K562 (cell line): ENCODE measurements around the gene STK24. TPM values are rescaled to one million over a fixed set of nuclear protein-coding genes. Genes with fewer than 3 reads are reported as not detected.

Experiments
- FOXO4 ChIP-seq: fragments of 450-650 bp; formaldehyde crosslinking; IDR thresholded peaks from 2 replicates; pipeline ENCODE4 v1.4.0; 2020; ENCODE audit warnings: mild to moderate bottlenecking, moderate library complexity
- HSF4 ChIP-seq: fragments of 250-450 bp; sonication (Bioruptor Pico); IDR thresholded peaks from 2 replicates; pipeline ENCODE4 v2.1.2; 2022; ENCODE audit warnings: mild to moderate bottlenecking, moderate library complexity, borderline replicate concordance
- MAX ChIP-seq: sonication (generic); formaldehyde crosslinking; IDR thresholded peaks from 2 replicates; pipeline ENCODE4 v1.9.0; 2022; ENCODE audit warnings: mild to moderate bottlenecking, missing genetic modification reagents
- MGA ChIP-seq: fragments of 450-650 bp; IDR thresholded peaks from 2 replicates; pipeline ENCODE4 v1.6.1; 2016; ENCODE audit warnings: mild to moderate bottlenecking, moderate library complexity
- PKNOX1 ChIP-seq: fragments of 450-650 bp; IDR thresholded peaks from 2 replicates; pipeline ENCODE4 v1.6.1; 2016
- TBP ChIP-seq: optimal IDR thresholded peaks from 2 replicates; pipeline ENCODE3; 2011; ENCODE audit warnings: low read depth, low read length, improper control_type of control experiment
- ZNF280B ChIP-seq: fragments of 250-450 bp; sonication (Bioruptor Pico); IDR thresholded peaks from 2 replicates; pipeline ENCODE4 v1.5.1; 2021; ENCODE audit warnings: mild to moderate bottlenecking
- ZNF347 ChIP-seq: fragments of 450-650 bp; formaldehyde crosslinking; IDR thresholded peaks from 2 replicates; pipeline ENCODE4 v1.4.0; 2020; ENCODE audit warnings: low read depth, mild to moderate bottlenecking, moderate library complexity
- polyA plus RNA-seq, 8 experiments: library from polyadenylated mRNA; depleted of rRNA in 4 of 8; stranded (reverse) in 5 of 8; unstranded in 3 of 8; fragments of >200 nt; fragmentation: Nextera tagmentation in 2 of 8; fragmentation: Illumina TruSeq in 1 of 8; extraction: Ambion mirVana in 2 of 8; extraction: Trizol in 1 of 8; gene quantifications; 2 replicates each; pipeline versions ENCODE4 v1.2.1 to v1.2.3, GENCODE V29; 2011 to 2014; ENCODE audit warnings: inconsistent platforms in 1 of 8, missing spikeins in 1 of 8
- total RNA-seq, 7 experiments: library from RNA; depleted of rRNA in 6 of 7; stranded (reverse); fragments of >200 nt in 6 of 7; fragmentation: Illumina TruSeq in 2 of 7; extraction: Trizol in 2 of 7; gene quantifications; 2 replicates each; pipeline versions ENCODE4 v1.2.1 to v1.2.3, GENCODE V29; 2011 to 2021; ENCODE audit warnings: low replicate concordance in 1 of 7

The STK24 gene
- total and polyA plus RNA-seq, 9 of the 15 experiments (the other 6 are each of a cell fraction or from before 2014, with no cell fraction given), result 3.8 to 78.4 (median 28.2) TPM

- TF ChIP-seq MGA (peak; percentile 82), MAX (CRISPR knock-in tag) (peak; percentile 68), FOXO4 (CRISPR knock-in tag) (no peak), PKNOX1 (peak; percentile 37; the same call in 1 of the 2 replicates), TBP (no peak), ZNF280B (CRISPR knock-in tag) (no peak), ZNF347 (CRISPR knock-in tag) (no peak), HSF4 (CRISPR knock-in tag) (no peak)
Observed at GRCh38 chr13:98571955-98572662, 4.8 kb downstream of the STK24 start (continued).
